Body of pancreas (tissue), 4 donors: ENCODE results near the gene CDH4.

Source experiments
- POLR2A ChIP-seq, 3 donors: fragments of 450-650 bp; IDR thresholded peaks; one replicate each; pipeline ENCODE4 v1.6.1; 2016; ENCODE audit warnings: antibody characterized with exemption in 3 of 3, mild to moderate bottlenecking in 2 of 3
- TF ChIP-seq, protein P1 (sequence below), 7 experiments: fragments of 450-650 bp in 4 of 7; fragments of 200-600 bp in 3 of 7; sonication (generic) in 3 of 7; IDR thresholded peaks; one replicate each; pipeline ENCODE4 v1.5.1; 2016 to 2019; ENCODE audit warnings: antibody characterized with exemption in 7 of 7

DNA sequence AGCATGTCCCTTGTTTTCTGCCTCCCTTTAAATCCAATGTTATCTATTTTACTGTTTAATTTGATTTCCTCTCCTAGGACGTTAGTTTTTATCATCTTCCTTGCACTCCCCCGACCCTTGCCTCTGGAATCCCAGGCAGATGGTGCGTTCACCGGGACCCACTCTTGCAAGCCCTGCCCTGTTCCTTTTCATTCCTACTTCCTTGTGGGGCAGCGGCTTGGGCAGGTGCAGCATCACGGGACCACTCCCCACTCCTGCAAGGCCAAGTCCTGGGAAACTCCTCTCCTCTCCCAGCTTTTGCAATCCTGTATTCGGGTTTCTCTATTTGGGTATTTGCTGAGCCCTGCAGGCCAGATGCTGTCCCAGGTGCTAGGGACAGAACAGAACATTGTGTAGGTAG, 5.8 kb upstream of the CDH4 start:
- TF ChIP-seq POLR2A (IDR thresholded peaks at IDR 0.05), result no peak
- TF ChIP-seq, protein P1, sequence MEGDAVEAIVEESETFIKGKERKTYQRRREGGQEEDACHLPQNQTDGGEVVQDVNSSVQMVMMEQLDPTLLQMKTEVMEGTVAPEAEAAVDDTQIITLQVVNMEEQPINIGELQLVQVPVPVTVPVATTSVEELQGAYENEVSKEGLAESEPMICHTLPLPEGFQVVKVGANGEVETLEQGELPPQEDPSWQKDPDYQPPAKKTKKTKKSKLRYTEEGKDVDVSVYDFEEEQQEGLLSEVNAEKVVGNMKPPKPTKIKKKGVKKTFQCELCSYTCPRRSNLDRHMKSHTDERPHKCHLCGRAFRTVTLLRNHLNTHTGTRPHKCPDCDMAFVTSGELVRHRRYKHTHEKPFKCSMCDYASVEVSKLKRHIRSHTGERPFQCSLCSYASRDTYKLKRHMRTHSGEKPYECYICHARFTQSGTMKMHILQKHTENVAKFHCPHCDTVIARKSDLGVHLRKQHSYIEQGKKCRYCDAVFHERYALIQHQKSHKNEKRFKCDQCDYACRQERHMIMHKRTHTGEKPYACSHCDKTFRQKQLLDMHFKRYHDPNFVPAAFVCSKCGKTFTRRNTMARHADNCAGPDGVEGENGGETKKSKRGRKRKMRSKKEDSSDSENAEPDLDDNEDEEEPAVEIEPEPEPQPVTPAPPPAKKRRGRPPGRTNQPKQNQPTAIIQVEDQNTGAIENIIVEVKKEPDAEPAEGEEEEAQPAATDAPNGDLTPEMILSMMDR (IDR thresholded peaks at IDR 0.05), result no peak
